Activated CD4-positive, alpha-beta T cell treated with anti-CD3 and anti-CD28 coated beads, Interleukin-2, amount 50 U/mL, for 24 hours (primary cell): Measurements from ENCODE around the gene SLC12A4.
"Not testable (repeated sequence)": the region's sequence is repeated elsewhere in the genome, so short reads cannot be mapped to it uniquely, and the experiment has no call there.

Experiments used
- DNase-seq, 2 donors: peaks; one replicate each; pipeline ENCODE4 v3.0.0-alpha.2; 2020; ENCODE audit warnings: low read depth in 1 of 2, low spot score in 1 of 2

Gene SLC12A4

GRCh38 chr16:67968400-67969253 lies at the start of gene SLC12A4:
SLC12A4 (minus strand) TSS chr16:67968637; CDS start chr16:67968553, 84 bp downstream.
- peak; percentile 68 to 79 for DNase-seq

GRCh38 chr16:68015681-68016080 lies 47.2 kb upstream of the SLC12A4 start, which contains the start of gene DPEP2NB:
DPEP2NB (minus strand) TSS chr16:68015911; CDS start chr16:68015770, 141 bp downstream.
- DNase-seq = no peak

- DNase-seq = no peak
These were observed 45.0 kb upstream of the SLC12A4 start for GRCh38 chr16:68013440-68013839.

GRCh38 chr16:68009872-68010271 lies 41.4 kb upstream of the SLC12A4 start:
- not testable (repeated sequence) for DNase-seq

GRCh38 chr16:68009157-68009735 lies 40.8 kb upstream of the SLC12A4 start:
- DNase-seq = no peak

GRCh38 chr16:68005786-68006286 lies 37.4 kb upstream of the SLC12A4 start:
- no peak for DNase-seq

GRCh38 chr16:68005211-68005610 lies 36.8 kb upstream of the SLC12A4 start:
- DNase-seq = no peak

GRCh38 chr16:68003031-68003430 lies 34.6 kb upstream of the SLC12A4 start:
- DNase-seq = no peak

- DNase-seq = no peak
These were observed 32.0 kb upstream of the SLC12A4 start for GRCh38 chr16:68000450-68000849.

GRCh38 chr16:67999985-68000384 lies 31.5 kb upstream of the SLC12A4 start:
- DNase-seq = no peak

GRCh38 chr16:67998779-67999688 lies 30.6 kb upstream of the SLC12A4 start, which contains the start of gene DPEP2:
DPEP2 (minus strand) TSS chr16:67999484; CDS start chr16:67993212, 6,272 bp downstream.
- not testable (repeated sequence) for DNase-seq

GRCh38 chr16:67998231-67998778 lies 29.9 kb upstream of the SLC12A4 start:
- DNase-seq = not testable (repeated sequence)

GRCh38 chr16:67996666-67997065 lies 28.2 kb upstream of the SLC12A4 start:
- DNase-seq = no peak

GRCh38 chr16:67995423-67995822 lies 27.0 kb upstream of the SLC12A4 start:
- no peak for DNase-seq

- not testable (repeated sequence) for DNase-seq
These were observed 25.6 kb upstream of the SLC12A4 start for GRCh38 chr16:67994040-67994408.

- DNase-seq = peak; percentile 68 to 77
These were observed 25.0 kb upstream of the SLC12A4 start for GRCh38 chr16:67993207-67994039.

- no peak for DNase-seq
These were observed 24.3 kb upstream of the SLC12A4 start for GRCh38 chr16:67992661-67993206.

- DNase-seq = no peak
These were observed 21.6 kb upstream of the SLC12A4 start for GRCh38 chr16:67990018-67990386.

- no peak for DNase-seq
These were observed 21.0 kb upstream of the SLC12A4 start for GRCh38 chr16:67989322-67990017.
